Measurements from ENCODE around the gene SMYD2.

Gene SMYD2

GRCh38 chr1:214281021-214281719 is at the start of gene SMYD2:
TSS of gene SMYD2 (plus strand) at chr1:214281159. CDS start at chr1:214281255, 96 bp downstream.
- CTCF ChIA-PET = interaction anchor here (1.0 kb wide), 1 partner anchor 9 kb away, joined by 3 read pairs; no protein-coding TSS in a partner anchor
- DNase-seq (ENCODE audit: extremely low spot score) = peak; percentile 83
- POLR2A ChIA-PET = interaction anchor here (0.8 to 1.9 kb wide), 3 partner anchors 9 to 15 kb away, joined by 3 to 5 read pairs (median 3); no protein-coding TSS in a partner anchor
- TF ChIP-seq ZNF384 (IDR thresholded peaks at IDR 0.05) (no peak), HDGF (IDR thresholded peaks at IDR 0.05; ENCODE audit: borderline replicate concordance) (no peak), LEF1 (IDR thresholded peaks at IDR 0.05; ENCODE audit: borderline replicate concordance) (no peak), FOXK2 (IDR thresholded peaks at IDR 0.05) (no peak), FOXM1 (IDR thresholded peaks at IDR 0.05; ENCODE audit: borderline replicate concordance) (no peak), L3MBTL2 (conservative IDR thresholded peaks at IDR 0.05) (peak; percentile 87; the same call in 1 of the 2 replicates)

GRCh38 chr1:214233856-214234634 is 46.9 kb upstream of the SMYD2 start:
- DNase-seq (ENCODE audit: extremely low spot score) = no peak
- TF ChIP-seq FOXM1 (IDR thresholded peaks at IDR 0.05; ENCODE audit: borderline replicate concordance) = no peak
- no peak for TF ChIP-seq SP1 (IDR thresholded peaks at IDR 0.05)
- TF ChIP-seq PKNOX1 (IDR thresholded peaks at IDR 0.05) = no peak
- no peak for TF ChIP-seq TARDBP (IDR thresholded peaks at IDR 0.05)
- TF ChIP-seq CTBP1 (IDR thresholded peaks at IDR 0.05; ENCODE audit: borderline replicate concordance) = no peak
- TF ChIP-seq FOXK2 (IDR thresholded peaks at IDR 0.05) = no peak
- TF ChIP-seq BHLHE40 (IDR thresholded peaks at IDR 0.05; ENCODE audit: borderline replicate concordance) = no peak
- TF ChIP-seq ELF4 (IDR thresholded peaks at IDR 0.05) = no peak
- CTCF ChIA-PET = no interaction called here
- POLR2A ChIA-PET = no interaction called here

- ChIA-PET POLR2A (no interaction called here), CTCF (no interaction called here)
These were observed 46.3 kb upstream of the SMYD2 start for GRCh38 chr1:214234635-214235025.

GRCh38 chr1:214236477-214236876 is 44.5 kb upstream of the SMYD2 start:
- POLR2A ChIA-PET = no interaction called here
- CTCF ChIA-PET = no interaction called here
- no peak for DNase-seq (ENCODE audit: extremely low spot score)
- TF ChIP-seq L3MBTL2 (conservative IDR thresholded peaks at IDR 0.05) (no peak), NFRKB (IDR thresholded peaks at IDR 0.05) (no peak), SP1 (IDR thresholded peaks at IDR 0.05) (no peak), FOXK2 (IDR thresholded peaks at IDR 0.05) (no peak), FOXM1 (IDR thresholded peaks at IDR 0.05; ENCODE audit: borderline replicate concordance) (no peak), BHLHE40 (IDR thresholded peaks at IDR 0.05; ENCODE audit: borderline replicate concordance) (no peak), ELF4 (IDR thresholded peaks at IDR 0.05) (no peak), FOXA1 (IDR thresholded peaks at IDR 0.05) (no peak), HDGF (IDR thresholded peaks at IDR 0.05; ENCODE audit: borderline replicate concordance) (no peak)

More at GRCh38 chr1:214234635-214235025, 46.3 kb upstream of the SMYD2 start:
- TF ChIP-seq BHLHE40 (IDR thresholded peaks at IDR 0.05; ENCODE audit: borderline replicate concordance) = no peak
- no peak for TF ChIP-seq HDGF (IDR thresholded peaks at IDR 0.05; ENCODE audit: borderline replicate concordance)
- TF ChIP-seq ZNF384 (IDR thresholded peaks at IDR 0.05) = no peak
- TF ChIP-seq L3MBTL2 (conservative IDR thresholded peaks at IDR 0.05) = no peak
- no peak for TF ChIP-seq ELF4 (IDR thresholded peaks at IDR 0.05)
- no peak for TF ChIP-seq SP1 (IDR thresholded peaks at IDR 0.05)
- no peak for TF ChIP-seq CTBP1 (IDR thresholded peaks at IDR 0.05; ENCODE audit: borderline replicate concordance)
- no peak for TF ChIP-seq PKNOX1 (IDR thresholded peaks at IDR 0.05)
- no peak for TF ChIP-seq FOXK2 (IDR thresholded peaks at IDR 0.05)
- TF ChIP-seq SUZ12 (IDR thresholded peaks at IDR 0.05) = no peak
- no peak for TF ChIP-seq FOXA1 (IDR thresholded peaks at IDR 0.05)
- no peak for TF ChIP-seq TARDBP (IDR thresholded peaks at IDR 0.05)
- no peak for TF ChIP-seq LEF1 (IDR thresholded peaks at IDR 0.05; ENCODE audit: borderline replicate concordance)
- TF ChIP-seq ARNT (IDR thresholded peaks at IDR 0.05) = no peak
- no peak for TF ChIP-seq FOXM1 (IDR thresholded peaks at IDR 0.05; ENCODE audit: borderline replicate concordance)
- no peak for DNase-seq (ENCODE audit: extremely low spot score)

- DNase-seq (ENCODE audit: extremely low spot score) = no peak
- TF ChIP-seq TARDBP (IDR thresholded peaks at IDR 0.05) (no peak), CTBP1 (IDR thresholded peaks at IDR 0.05; ENCODE audit: borderline replicate concordance) (no peak), FOXM1 (IDR thresholded peaks at IDR 0.05; ENCODE audit: borderline replicate concordance) (no peak), ELF4 (IDR thresholded peaks at IDR 0.05) (no peak), ZNF384 (IDR thresholded peaks at IDR 0.05) (no peak), LEF1 (IDR thresholded peaks at IDR 0.05; ENCODE audit: borderline replicate concordance) (no peak), BHLHE40 (IDR thresholded peaks at IDR 0.05; ENCODE audit: borderline replicate concordance) (no peak), SUZ12 (IDR thresholded peaks at IDR 0.05) (no peak), FOXK2 (IDR thresholded peaks at IDR 0.05) (no peak), NFRKB (IDR thresholded peaks at IDR 0.05) (no peak), FOXA1 (IDR thresholded peaks at IDR 0.05) (no peak), ARNT (IDR thresholded peaks at IDR 0.05) (no peak)
- POLR2A ChIA-PET = interaction anchor here (0.6 kb wide), 1 partner anchor 141 kb away, joined by 3 read pairs; no protein-coding TSS in a partner anchor
- CTCF ChIA-PET = no interaction called here
These were observed 39.9 kb upstream of the SMYD2 start for GRCh38 chr1:214241060-214241459.

- no peak for DNase-seq (ENCODE audit: extremely low spot score)
- POLR2A ChIA-PET = no interaction called here
- TF ChIP-seq FOXK2 (IDR thresholded peaks at IDR 0.05) = no peak
- TF ChIP-seq L3MBTL2 (conservative IDR thresholded peaks at IDR 0.05) = no peak
- TF ChIP-seq SUZ12 (IDR thresholded peaks at IDR 0.05) = no peak
- TF ChIP-seq SP1 (IDR thresholded peaks at IDR 0.05) = no peak
- no peak for TF ChIP-seq CTBP1 (IDR thresholded peaks at IDR 0.05; ENCODE audit: borderline replicate concordance)
- no peak for TF ChIP-seq FOXA1 (IDR thresholded peaks at IDR 0.05)
- no peak for TF ChIP-seq BHLHE40 (IDR thresholded peaks at IDR 0.05; ENCODE audit: borderline replicate concordance)
- no peak for TF ChIP-seq NFRKB (IDR thresholded peaks at IDR 0.05)
- TF ChIP-seq ZNF384 (IDR thresholded peaks at IDR 0.05) = no peak
- no peak for TF ChIP-seq LEF1 (IDR thresholded peaks at IDR 0.05; ENCODE audit: borderline replicate concordance)
- TF ChIP-seq TARDBP (IDR thresholded peaks at IDR 0.05) = no peak
- TF ChIP-seq FOXM1 (IDR thresholded peaks at IDR 0.05; ENCODE audit: borderline replicate concordance) = no peak
- no peak for TF ChIP-seq PKNOX1 (IDR thresholded peaks at IDR 0.05)
- no peak for TF ChIP-seq HDGF (IDR thresholded peaks at IDR 0.05; ENCODE audit: borderline replicate concordance)
- no peak for TF ChIP-seq ARNT (IDR thresholded peaks at IDR 0.05)
- TF ChIP-seq ELF4 (IDR thresholded peaks at IDR 0.05) = no peak
- CTCF ChIA-PET = interaction anchor here (1.7 kb wide), 1 partner anchor 17 kb away, joined by 7 read pairs; no protein-coding TSS in a partner anchor
These were observed 36.7 kb upstream of the SMYD2 start for GRCh38 chr1:214244252-214244651.
